Liver (tissue), 3 donors: ENCODE data around the gene GPX7.

Source experiments
- ATF3 ChIP-seq: IDR thresholded peaks from 2 replicates; pipeline ENCODE4 v1.6.1; 2016; ENCODE audit warnings: antibody characterized with exemption
- GABPA ChIP-seq, 2 donors: IDR thresholded peaks in 1 of 2; conservative IDR thresholded peaks in 1 of 2; 2 replicates each; pipeline ENCODE4 v1.6.1; 2016; ENCODE audit warnings: antibody characterized with exemption in 2 of 2, mild to moderate bottlenecking in 1 of 2, moderate library complexity in 1 of 2
- RAD21 ChIP-seq, 2 donors: IDR thresholded peaks; 2 replicates each; pipeline ENCODE4 v1.6.1; 2016; ENCODE audit warnings: antibody characterized with exemption in 2 of 2, mild to moderate bottlenecking in 2 of 2
- TF ChIP-seq, protein P1 (sequence below): fragments of 150-350 bp; IDR thresholded peaks from 2 replicates; pipeline ENCODE4 v1.5.1; 2017; ENCODE audit warnings: improper control_type of control experiment, low read depth, low read length; ENCODE audit not compliant: missing input control
- TF ChIP-seq, protein P2 (sequence below): IDR thresholded peaks from 2 replicates; pipeline ENCODE4 v1.6.1; 2016; ENCODE audit warnings: antibody characterized with exemption, mild to moderate bottlenecking
- donor health status: healthy.
- donor health status: healthy.

DNA sequence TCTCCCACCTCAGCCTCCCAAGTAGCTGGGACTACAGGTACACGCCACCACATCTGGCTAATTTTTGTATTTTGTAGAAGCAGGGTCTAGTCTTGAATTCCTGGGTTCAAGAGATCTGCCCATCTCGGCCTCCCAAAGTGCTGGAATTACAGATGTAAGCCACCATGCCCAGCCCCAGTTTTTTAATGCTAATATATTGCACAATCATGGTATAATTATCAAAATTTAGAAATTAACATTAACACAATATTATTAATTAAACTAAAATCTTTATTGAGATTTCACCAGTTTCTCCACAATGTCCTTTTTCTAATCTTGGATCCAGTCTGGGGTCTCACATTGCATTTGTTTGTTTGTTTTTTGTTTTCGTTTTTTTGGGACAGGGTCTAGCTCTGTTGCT is 21.9 kb upstream of the GPX7 start:
- TF ChIP-seq, protein P1, sequence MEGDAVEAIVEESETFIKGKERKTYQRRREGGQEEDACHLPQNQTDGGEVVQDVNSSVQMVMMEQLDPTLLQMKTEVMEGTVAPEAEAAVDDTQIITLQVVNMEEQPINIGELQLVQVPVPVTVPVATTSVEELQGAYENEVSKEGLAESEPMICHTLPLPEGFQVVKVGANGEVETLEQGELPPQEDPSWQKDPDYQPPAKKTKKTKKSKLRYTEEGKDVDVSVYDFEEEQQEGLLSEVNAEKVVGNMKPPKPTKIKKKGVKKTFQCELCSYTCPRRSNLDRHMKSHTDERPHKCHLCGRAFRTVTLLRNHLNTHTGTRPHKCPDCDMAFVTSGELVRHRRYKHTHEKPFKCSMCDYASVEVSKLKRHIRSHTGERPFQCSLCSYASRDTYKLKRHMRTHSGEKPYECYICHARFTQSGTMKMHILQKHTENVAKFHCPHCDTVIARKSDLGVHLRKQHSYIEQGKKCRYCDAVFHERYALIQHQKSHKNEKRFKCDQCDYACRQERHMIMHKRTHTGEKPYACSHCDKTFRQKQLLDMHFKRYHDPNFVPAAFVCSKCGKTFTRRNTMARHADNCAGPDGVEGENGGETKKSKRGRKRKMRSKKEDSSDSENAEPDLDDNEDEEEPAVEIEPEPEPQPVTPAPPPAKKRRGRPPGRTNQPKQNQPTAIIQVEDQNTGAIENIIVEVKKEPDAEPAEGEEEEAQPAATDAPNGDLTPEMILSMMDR: no peak
- TF ChIP-seq ATF3: no peak
- TF ChIP-seq, protein P2, sequence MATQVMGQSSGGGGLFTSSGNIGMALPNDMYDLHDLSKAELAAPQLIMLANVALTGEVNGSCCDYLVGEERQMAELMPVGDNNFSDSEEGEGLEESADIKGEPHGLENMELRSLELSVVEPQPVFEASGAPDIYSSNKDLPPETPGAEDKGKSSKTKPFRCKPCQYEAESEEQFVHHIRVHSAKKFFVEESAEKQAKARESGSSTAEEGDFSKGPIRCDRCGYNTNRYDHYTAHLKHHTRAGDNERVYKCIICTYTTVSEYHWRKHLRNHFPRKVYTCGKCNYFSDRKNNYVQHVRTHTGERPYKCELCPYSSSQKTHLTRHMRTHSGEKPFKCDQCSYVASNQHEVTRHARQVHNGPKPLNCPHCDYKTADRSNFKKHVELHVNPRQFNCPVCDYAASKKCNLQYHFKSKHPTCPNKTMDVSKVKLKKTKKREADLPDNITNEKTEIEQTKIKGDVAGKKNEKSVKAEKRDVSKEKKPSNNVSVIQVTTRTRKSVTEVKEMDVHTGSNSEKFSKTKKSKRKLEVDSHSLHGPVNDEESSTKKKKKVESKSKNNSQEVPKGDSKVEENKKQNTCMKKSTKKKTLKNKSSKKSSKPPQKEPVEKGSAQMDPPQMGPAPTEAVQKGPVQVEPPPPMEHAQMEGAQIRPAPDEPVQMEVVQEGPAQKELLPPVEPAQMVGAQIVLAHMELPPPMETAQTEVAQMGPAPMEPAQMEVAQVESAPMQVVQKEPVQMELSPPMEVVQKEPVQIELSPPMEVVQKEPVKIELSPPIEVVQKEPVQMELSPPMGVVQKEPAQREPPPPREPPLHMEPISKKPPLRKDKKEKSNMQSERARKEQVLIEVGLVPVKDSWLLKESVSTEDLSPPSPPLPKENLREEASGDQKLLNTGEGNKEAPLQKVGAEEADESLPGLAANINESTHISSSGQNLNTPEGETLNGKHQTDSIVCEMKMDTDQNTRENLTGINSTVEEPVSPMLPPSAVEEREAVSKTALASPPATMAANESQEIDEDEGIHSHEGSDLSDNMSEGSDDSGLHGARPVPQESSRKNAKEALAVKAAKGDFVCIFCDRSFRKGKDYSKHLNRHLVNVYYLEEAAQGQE: no peak
- no peak for TF ChIP-seq GABPA (IDR thresholded peaks at IDR 0.05 in 1 of 2, conservative IDR thresholded peaks at IDR 0.05 in 1 of 2)
- no peak for TF ChIP-seq RAD21 (IDR thresholded peaks at IDR 0.05)
